HG03469 (cell line): ENCODE results near the gene VPS37C.

Source experiments
- ATAC-seq: cut with Tn5 transposase; IDR thresholded peaks from one replicate; pipeline ENCODE4 v1.9.1; 2021; ENCODE audit warnings: mild to moderate bottlenecking, moderate library complexity, moderate number of reproducible peaks; ENCODE audit not compliant: unreplicated experiment

Gene VPS37C

GRCh38 chr11:61119571-61119970, 41.7 kb downstream of the VPS37C start:
- no peak for ATAC-seq

GRCh38 chr11:61119055-61119454, 42.2 kb downstream of the VPS37C start:
- ATAC-seq = no peak

GRCh38 chr11:61118406-61118805, 42.8 kb downstream of the VPS37C start:
- no peak for ATAC-seq

GRCh38 chr11:61118004-61118403, 43.2 kb downstream of the VPS37C start:
- ATAC-seq = no peak

GRCh38 chr11:61117168-61117520, 44.1 kb downstream of the VPS37C start:
- ATAC-seq = no peak

GRCh38 chr11:61116426-61117167, 44.6 kb downstream of the VPS37C start:
- no peak for ATAC-seq

- no peak for ATAC-seq
These were observed 45.6 kb downstream of the VPS37C start for GRCh38 chr11:61115498-61116224.

- no peak for ATAC-seq
These were observed 46.3 kb downstream of the VPS37C start for GRCh38 chr11:61114913-61115312.

- no peak for ATAC-seq
These were observed 48.0 kb downstream of the VPS37C start for GRCh38 chr11:61113201-61113600.

- ATAC-seq = no peak
These were observed 48.7 kb downstream of the VPS37C start for GRCh38 chr11:61112575-61112974.

- ATAC-seq = no peak
These were observed 49.3 kb downstream of the VPS37C start for GRCh38 chr11:61111786-61112517.

GRCh38 chr11:61111050-61111435, 50.2 kb downstream of the VPS37C start:
- ATAC-seq = no peak

- ATAC-seq = no peak
These were observed 50.8 kb downstream of the VPS37C start for GRCh38 chr11:61110255-61111049.

GRCh38 chr11:61109671-61110070, 51.6 kb downstream of the VPS37C start:
- ATAC-seq = no peak

- ATAC-seq = no peak
These were observed 52.2 kb downstream of the VPS37C start for GRCh38 chr11:61108847-61109585.

GRCh38 chr11:61107888-61108287, 53.3 kb downstream of the VPS37C start:
- no peak for ATAC-seq

- ATAC-seq = no peak
These were observed 54.2 kb downstream of the VPS37C start for GRCh38 chr11:61106894-61107470.

- no peak for ATAC-seq
These were observed 54.9 kb downstream of the VPS37C start for GRCh38 chr11:61106296-61106695.

- ATAC-seq = no peak
These were observed 56.3 kb downstream of the VPS37C start for GRCh38 chr11:61104963-61105362.

- no peak for ATAC-seq
These were observed 57.3 kb downstream of the VPS37C start for GRCh38 chr11:61103851-61104423.
